Measurements from ENCODE around the gene TMCC1. TPM values are rescaled to one million over a fixed set of nuclear protein-coding genes. Genes with fewer than 3 reads are reported as not detected.
A peak's percentile ranks its signal among the peaks of the same experiment; 100 is the strongest.

TMCC1 gene
- total RNA-seq, 1 donor from 2014 or later = 56.1 TPM

GRCh38 chr3:129665024-129665768, 228.3 kb downstream of the TMCC1 start:
- DNase-seq (ENCODE audit: low spot score) (no peak), ATAC-seq (no peak)
- intact Hi-C loops (cut with DNase I) = no loop called here

GRCh38 chr3:129663930-129664646, 229.4 kb downstream of the TMCC1 start:
- intact Hi-C loops (cut with DNase I) = no loop called here
- ATAC-seq (no peak), DNase-seq (ENCODE audit: low spot score) (no peak)

GRCh38 chr3:129663045-129663446, 230.5 kb downstream of the TMCC1 start:
- ATAC-seq (no peak), DNase-seq (ENCODE audit: low spot score) (no peak)
- intact Hi-C loops (cut with DNase I) = no loop called here

- no peak for ATAC-seq
- DNase-seq (ENCODE audit: low spot score) = no peak
- intact Hi-C loops (cut with DNase I) = no loop called here
These were observed 231.3 kb downstream of the TMCC1 start for GRCh38 chr3:129662191-129662608.

- intact Hi-C loops (cut with DNase I) = no loop called here
- DNase-seq (ENCODE audit: low spot score) (no peak), ATAC-seq (no peak)
These were observed 231.7 kb downstream of the TMCC1 start for GRCh38 chr3:129661766-129662165.

- ATAC-seq = no peak
- no peak for DNase-seq (ENCODE audit: low spot score)
- intact Hi-C loops (cut with DNase I) = no loop called here
These were observed 235.2 kb downstream of the TMCC1 start for GRCh38 chr3:129658110-129658843.

GRCh38 chr3:129657261-129658046, 236.1 kb downstream of the TMCC1 start:
- no peak for ATAC-seq
- DNase-seq (ENCODE audit: low spot score) = no peak
- intact Hi-C loops (cut with DNase I) = no loop called here

- no peak for ATAC-seq
- intact Hi-C loops (cut with DNase I) = no loop called here
- DNase-seq (ENCODE audit: low spot score) = no peak
These were observed 236.8 kb downstream of the TMCC1 start for GRCh38 chr3:129656659-129657247.

GRCh38 chr3:129655291-129655700, 238.2 kb downstream of the TMCC1 start:
- DNase-seq (ENCODE audit: low spot score) = no peak
- intact Hi-C loops (cut with DNase I) = no loop called here
- no peak for ATAC-seq

GRCh38 chr3:129654131-129654530, 239.4 kb downstream of the TMCC1 start:
- DNase-seq (ENCODE audit: low spot score) (no peak), ATAC-seq (no peak)
- intact Hi-C loops (cut with DNase I) = loop anchor here (5.0 kb wide), 1 partner anchor 283 kb away; no protein-coding TSS in a partner anchor

GRCh38 chr3:129653019-129653418, 240.5 kb downstream of the TMCC1 start:
- no peak for ATAC-seq
- intact Hi-C loops (cut with DNase I) = loop anchor here (5.0 kb wide), 1 partner anchor 284 kb away; no protein-coding TSS in a partner anchor
- DNase-seq (ENCODE audit: low spot score) = no peak

- DNase-seq (ENCODE audit: low spot score) = no peak
- intact Hi-C loops (cut with DNase I) = loop anchor here (5.0 kb wide), 1 partner anchor 286 kb away; no protein-coding TSS in a partner anchor
- peak; percentile 46 for ATAC-seq
These were observed 241.9 kb downstream of the TMCC1 start for GRCh38 chr3:129651435-129652202.

- intact Hi-C loops (cut with DNase I) = loop anchor here (5.0 kb wide), 1 partner anchor 287 kb away; no protein-coding TSS in a partner anchor
- ATAC-seq (peak; percentile 75), DNase-seq (ENCODE audit: low spot score) (peak; percentile 82)
These were observed 243.1 kb downstream of the TMCC1 start for GRCh38 chr3:129650256-129650872.

- intact Hi-C loops (cut with DNase I) = loop anchor here (5.0 kb wide), 1 partner anchor 179 kb away; no protein-coding TSS in a partner anchor
- DNase-seq (ENCODE audit: low spot score) = no peak
- no peak for ATAC-seq
These were observed 245.1 kb downstream of the TMCC1 start for GRCh38 chr3:129648391-129648790.

GRCh38 chr3:129645286-129645685, 248.2 kb downstream of the TMCC1 start:
- intact Hi-C loops (cut with DNase I) = loop anchor here (5.0 kb wide), 1 partner anchor 182 kb away; no protein-coding TSS in a partner anchor
- DNase-seq (ENCODE audit: low spot score) = no peak
- no peak for ATAC-seq

GRCh38 chr3:129644836-129645235, 248.7 kb downstream of the TMCC1 start:
- ATAC-seq (no peak), DNase-seq (ENCODE audit: low spot score) (no peak)
- intact Hi-C loops (cut with DNase I) = loop anchor here (5.0 kb wide), 1 partner anchor 182 kb away; no protein-coding TSS in a partner anchor

All from sciatic nerve (tissue), 2 donors.